ENCODE results near the gene VAMP8. TPM values are rescaled to one million over a fixed set of nuclear protein-coding genes. Genes with fewer than 3 reads are reported as not detected.
A peak's percentile ranks its signal among the peaks of the same experiment; 100 is the strongest.

Gene VAMP8
- total and polyA plus RNA-seq, 2 of the 8 experiments (the other 6 are each of a cell fraction or from before 2014, with no cell fraction given), result 34.4 to 69.7 TPM

GRCh38 chr2:85545780-85546240 lies 31.6 kb upstream of the VAMP8 start:
- CTCF ChIA-PET (ENCODE audit: partially characterized antibody), result interaction anchor here (0.6 to 4.9 kb wide), 12 partner anchors 10 to 180 kb away, joined by 3 to 46 read pairs (median 4); partner anchors contain the start of gene SH2D6
- Histone ChIP-seq H2AFZ (ENCODE audit: low read length) (no peak overlapping the region), H3K9me3 (ENCODE audit: insufficient read depth in 2 of 2, low read depth in 1 of 2, low read length in 1 of 2) (no peaks in the 10 kb centered on the region), H3K4me3 (ENCODE audit: extremely low read depth in 1 of 4, insufficient read depth in 2 of 4, low read depth in 3 of 4, low read length in 4 of 4) (no peak overlapping the region), H4K20me1 (replicated peaks in 1 of 2; ENCODE audit: control insufficient read depth in 1 of 2, insufficient read depth in 2 of 2, low read length in 2 of 2) (peaks cover 15 to 20% of the 10 kb centered on the region in 2 experiments), H2BK20ac (ENCODE audit: low read length) (no peak overlapping the region), H3K14ac (ENCODE audit: insufficient read length) (no peak overlapping the region), H3K27ac (ENCODE audit: low read depth, low read length) (no peak overlapping the region), H3K4me1 (replicated peaks in 1 of 4; ENCODE audit: control insufficient read depth in 3 of 4, insufficient read depth in 4 of 4, low read length in 3 of 4) (peaks cover 0 to 8% (median 2%) of the 10 kb centered on the region in 4 experiments; a peak in 3 of 7 replicates), H3K4me2 (ENCODE audit: insufficient read depth in 1 of 2, low read depth in 2 of 2, low read length in 2 of 2) (no peak overlapping the region), H2BK5ac (ENCODE audit: low read depth, low read length) (no peak overlapping the region), H3K36me3 (ENCODE audit: control insufficient read depth in 2 of 4, insufficient read depth in 4 of 4, low read length in 3 of 4) (peaks cover 39 to 66% (median 52%) of the 10 kb centered on the region in 4 experiments), H4K8ac (ENCODE audit: extremely low read depth, insufficient read depth, low read length) (no peak overlapping the region), H2BK120ac (replicated peaks; ENCODE audit: low read depth, low read length) (no peak overlapping the region), H3K18ac (ENCODE audit: extremely low read depth, low read length) (no peak overlapping the region), H2AK5ac (ENCODE audit: low read depth, low read length) (no peak overlapping the region), H2BK15ac (ENCODE audit: low read length) (no peak overlapping the region), H3K23ac (ENCODE audit: insufficient read length) (no peak overlapping the region), H3K79me2 (ENCODE audit: control insufficient read depth in 1 of 2, insufficient read depth in 2 of 2, low read length in 2 of 2) (peaks cover 12 to 20% of the 10 kb centered on the region in 2 experiments), H4K5ac (ENCODE audit: insufficient read length, low read depth, low read length) (no peak overlapping the region), H4K91ac (replicated peaks; ENCODE audit: insufficient read length, low read length) (no peak overlapping the region), H3K56ac (replicated peaks; ENCODE audit: insufficient read length, low read depth, low read length) (no peak overlapping the region), H3K23me2 (ENCODE audit: low read depth, low read length) (no peaks in the 10 kb centered on the region), H3K9ac (replicated peaks in 1 of 4; ENCODE audit: extremely low read depth in 1 of 4, low read depth in 3 of 4, low read length in 3 of 4) (no peak overlapping the region), H2BK12ac (ENCODE audit: low read depth, low read length) (no peak overlapping the region), H3K27me3 (replicated peaks in 1 of 4; ENCODE audit: control insufficient read depth in 3 of 4, extremely low read depth in 1 of 4, insufficient read depth in 3 of 4, low read length in 3 of 4) (no peaks in the 10 kb centered on the region), H3K79me1 (ENCODE audit: low read depth, low read length) (no peaks in the 10 kb centered on the region), H3K4ac (replicated peaks; ENCODE audit: insufficient read length, low read depth, low read length) (no peak overlapping the region)
- WGBS, 2 experiments (ENCODE audit: extremely low coverage in 1 of 2, insufficient coverage in 1 of 2, insufficient read length in 1 of 2, insufficient replicate concordance in 2 of 2, low coverage in 1 of 2, low lambda C conversion rate in 2 of 2, missing lambda C conversion rate in 1 of 2), result 86% methylated on average over 5 of the region's 5 CpGs; no CpG with 5 or more reads in 1 of the 2 experiments
- DNase-seq (ENCODE audit: low read depth in 1 of 2, low spot score in 2 of 2) (no peak), FAIRE-seq (no peak)
- POLR2A ChIA-PET (ENCODE audit: partially characterized antibody), result interaction anchor here (0.5 to 38.6 kb wide), 31 partner anchors 5 to 236 kb away, joined by 3 to 1889 read pairs (median 5); partner anchors contain the start of genes CAPG, ELMOD3, GGCX and MAT2A
- TF ChIP-seq CBX5 (IDR thresholded peaks at IDR 0.05; ENCODE audit: low read depth, low read length), result no peak
- no peak for TF ChIP-seq HDAC2 (IDR thresholded peaks at IDR 0.05; ENCODE audit: borderline replicate concordance in 1 of 2, low read depth in 2 of 2, low read length in 2 of 2)
- peak; percentile 82 for TF ChIP-seq POLR2AphosphoS5 (IDR thresholded peaks at IDR 0.05; ENCODE audit: low read depth, low read length)
- peak in 1 of 2 experiments; percentile 12; a peak in 2 of 3 replicates for TF ChIP-seq POLR2A (IDR thresholded peaks at IDR 0.05; ENCODE audit: control extremely low read depth in 1 of 2, low read depth in 2 of 2, low read length in 2 of 2)
- TF ChIP-seq HDAC6 (IDR thresholded peaks at IDR 0.05; ENCODE audit: low read depth, low read length), result no peak

All from H1 (cell line).